Activated T-cell treated with anti-CD3 and anti-CD28 coated beads for 24 hours (primary cell): ENCODE results near the gene LRRK1.

Source experiments
- DNase-seq: peaks from one replicate; pipeline ENCODE4 v3.0.0-alpha.2; 2020; ENCODE audit warnings: low read depth

Gene LRRK1

DNA sequence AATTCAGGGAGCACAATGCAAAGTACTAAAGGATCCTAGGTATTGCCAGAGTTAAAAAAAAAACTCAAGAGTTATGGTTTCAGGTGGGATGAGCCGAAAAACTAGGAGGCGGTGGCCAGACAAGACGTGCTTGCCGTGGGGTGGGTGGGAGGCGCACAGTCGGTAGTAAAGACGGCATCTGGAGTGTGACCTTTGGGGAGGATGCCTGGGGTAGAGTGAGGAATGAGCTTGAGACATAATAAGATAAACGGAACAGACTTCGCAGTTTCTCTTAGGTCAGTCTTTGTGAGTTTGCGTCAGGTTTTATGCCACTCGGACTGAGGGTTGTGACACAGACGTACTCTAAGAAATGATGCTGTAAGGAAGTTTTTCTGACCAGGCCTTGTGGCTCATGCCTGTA, 139.6 kb downstream of the LRRK1 start:
- no peak for DNase-seq

DNA sequence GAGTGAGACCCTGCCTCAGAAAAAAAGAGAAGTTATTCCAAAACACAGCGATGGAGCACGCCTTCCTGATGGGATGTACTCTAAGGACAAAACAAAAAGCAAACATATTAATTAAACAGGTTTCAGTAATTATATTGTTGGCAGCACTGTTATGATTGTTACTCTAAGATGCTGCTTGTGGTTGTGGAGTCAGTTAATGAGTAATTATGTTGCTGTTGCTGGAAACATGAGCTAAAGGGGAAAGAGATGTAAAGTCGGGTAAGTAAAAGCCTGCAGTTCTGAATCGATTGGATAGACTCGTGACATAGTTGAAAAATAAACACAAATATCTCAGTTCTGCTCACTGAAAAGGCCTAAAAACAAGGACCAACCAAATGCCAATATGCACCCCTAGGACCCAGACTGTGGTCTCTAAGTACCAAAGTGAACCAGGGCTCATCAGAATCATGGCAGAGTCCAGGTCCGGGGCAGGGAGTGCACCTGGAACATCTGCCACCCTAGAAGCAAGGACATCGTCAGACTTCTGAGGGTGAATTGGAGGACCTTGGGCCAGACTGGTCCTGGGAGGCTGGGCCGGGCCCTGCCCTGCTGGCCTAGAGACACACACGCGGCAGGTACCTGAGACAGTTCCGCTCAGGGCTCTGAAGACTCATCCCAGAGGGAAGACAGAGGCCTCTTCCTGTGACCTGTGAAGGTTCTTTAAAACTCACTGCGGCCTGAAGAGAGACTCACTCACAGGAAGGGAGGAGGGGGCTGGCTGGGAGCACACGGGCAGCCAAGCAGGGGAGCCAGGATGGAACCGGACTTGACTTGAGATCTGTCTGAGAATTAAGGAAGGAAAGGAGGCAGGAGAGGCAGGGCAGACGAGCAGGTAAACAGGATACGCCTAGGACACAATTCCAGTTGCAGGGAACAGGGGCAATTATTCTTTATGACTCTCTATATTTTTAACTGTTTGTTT, 140.5 kb downstream of the LRRK1 start:
- DNase-seq, result no peak

DNA sequence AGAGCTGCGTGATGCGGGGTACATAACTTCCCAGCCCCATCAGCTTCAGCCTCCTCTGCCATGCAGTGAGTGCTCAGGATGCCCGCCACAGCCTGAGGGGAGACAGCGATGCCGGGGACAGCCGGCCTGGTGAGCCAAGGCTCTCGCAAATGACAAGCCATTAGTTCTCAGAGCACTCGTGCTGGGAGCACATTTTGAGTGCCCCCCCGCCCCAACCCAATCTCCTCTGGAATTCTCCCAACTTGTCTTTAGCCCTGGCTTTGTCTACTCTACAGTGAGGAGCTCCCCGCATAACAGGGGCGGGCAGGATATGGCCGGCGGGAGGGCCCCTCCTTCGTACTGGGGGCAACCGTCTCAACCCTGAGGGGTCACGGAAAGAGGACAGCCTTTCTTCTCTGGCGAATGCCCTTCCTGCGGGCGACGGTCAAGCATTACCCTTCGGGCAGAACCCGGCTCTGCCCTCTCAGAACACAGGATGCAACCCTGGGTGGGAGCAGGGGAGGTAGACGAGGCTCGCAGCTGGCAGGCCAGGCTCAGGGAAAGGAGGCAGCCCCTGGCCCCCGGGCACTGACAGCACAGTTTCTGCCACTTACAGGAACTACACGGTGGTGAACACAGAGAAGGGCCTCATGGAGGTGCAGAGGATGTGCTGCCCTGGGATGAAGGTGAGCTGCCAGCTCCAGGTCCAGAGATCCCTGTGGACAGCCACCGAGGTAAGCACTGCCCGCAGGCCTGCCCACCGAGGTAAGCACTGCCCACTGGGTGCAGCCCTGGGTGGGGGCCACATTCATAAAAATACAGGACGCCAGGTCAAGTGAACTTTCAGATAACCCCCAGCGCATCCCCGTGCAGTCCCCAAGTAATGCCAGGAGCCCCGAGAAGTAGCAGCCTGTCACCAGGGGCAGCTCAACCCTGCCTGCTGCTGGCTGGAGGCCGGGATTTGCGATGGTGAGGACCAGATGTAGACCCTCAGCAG, 141.7 kb downstream of the LRRK1 start:
- DNase-seq, result no peak

DNA sequence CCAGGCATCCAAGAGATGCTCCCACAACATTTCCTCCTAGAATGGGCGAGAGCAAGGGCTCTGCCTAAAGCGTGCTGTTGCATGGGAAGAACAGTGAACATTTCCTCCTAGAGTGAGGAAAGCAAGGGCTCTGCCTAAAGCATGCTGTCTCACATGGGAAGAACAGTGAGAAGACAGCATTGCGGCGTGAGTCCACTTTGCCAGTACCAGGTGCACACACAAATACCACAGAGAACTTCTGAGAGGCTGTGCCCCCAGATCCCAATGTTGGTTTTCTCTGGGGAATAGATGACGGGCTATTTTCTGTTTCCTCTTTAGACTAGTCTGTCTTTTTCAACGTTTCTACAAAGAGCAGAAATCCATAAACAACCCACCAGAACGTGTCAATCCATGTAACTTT, 142.9 kb downstream of the LRRK1 start:
- no peak for DNase-seq

DNA sequence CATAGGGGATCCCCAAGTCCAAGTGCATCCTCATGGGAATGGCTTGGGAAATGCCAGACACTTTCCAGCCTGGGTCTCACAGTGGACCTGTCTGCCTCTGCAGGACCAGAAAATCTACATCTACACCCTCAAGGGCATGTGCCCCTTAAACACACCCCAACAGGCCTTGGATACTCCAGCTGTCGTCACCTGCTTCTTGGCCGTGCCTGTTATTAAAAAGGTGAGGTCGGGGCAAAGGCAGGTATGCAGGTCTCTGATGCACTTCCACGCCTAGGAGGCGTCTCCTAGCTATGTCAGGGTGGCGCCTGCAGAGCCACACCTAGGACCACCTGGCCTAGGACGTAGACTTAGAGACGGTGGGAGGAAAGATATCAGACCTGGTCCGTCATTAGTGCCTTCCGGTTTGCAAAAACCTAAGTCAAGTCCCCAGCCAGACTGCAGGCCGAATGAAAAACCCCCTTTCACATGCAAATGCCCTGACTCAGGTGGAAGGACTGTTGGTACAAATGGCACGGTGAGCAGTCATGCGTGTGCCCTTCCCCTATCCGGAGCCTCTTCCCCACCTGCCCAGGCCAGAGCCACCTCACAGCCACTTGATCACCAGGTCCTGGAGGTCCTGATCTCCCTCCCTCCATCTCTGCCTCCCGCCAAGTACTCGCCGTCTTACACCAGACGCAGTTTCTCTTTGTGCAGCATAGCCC, 143.5 kb downstream of the LRRK1 start:
- no peak for DNase-seq

DNA sequence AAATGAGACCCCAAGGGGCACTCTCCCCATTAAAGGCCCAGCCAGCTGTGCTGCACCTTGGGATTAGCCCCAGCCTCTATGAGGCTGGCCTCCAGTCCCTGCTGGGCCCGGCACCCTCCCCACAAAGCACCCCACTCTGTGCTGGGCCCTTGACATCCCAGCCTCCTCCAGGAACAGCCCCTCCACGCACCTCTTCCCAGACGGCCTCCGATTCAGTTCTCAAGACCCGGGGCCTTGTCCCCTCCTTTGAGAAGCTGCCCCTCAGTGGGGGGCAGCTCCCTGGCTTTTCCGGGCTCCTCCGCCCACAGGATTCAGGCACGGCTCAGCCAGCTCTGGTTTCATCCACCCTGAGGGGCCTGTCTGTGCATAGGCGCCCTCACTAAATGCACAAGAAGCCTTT, 144.1 kb downstream of the LRRK1 start:
- no peak for DNase-seq

DNA sequence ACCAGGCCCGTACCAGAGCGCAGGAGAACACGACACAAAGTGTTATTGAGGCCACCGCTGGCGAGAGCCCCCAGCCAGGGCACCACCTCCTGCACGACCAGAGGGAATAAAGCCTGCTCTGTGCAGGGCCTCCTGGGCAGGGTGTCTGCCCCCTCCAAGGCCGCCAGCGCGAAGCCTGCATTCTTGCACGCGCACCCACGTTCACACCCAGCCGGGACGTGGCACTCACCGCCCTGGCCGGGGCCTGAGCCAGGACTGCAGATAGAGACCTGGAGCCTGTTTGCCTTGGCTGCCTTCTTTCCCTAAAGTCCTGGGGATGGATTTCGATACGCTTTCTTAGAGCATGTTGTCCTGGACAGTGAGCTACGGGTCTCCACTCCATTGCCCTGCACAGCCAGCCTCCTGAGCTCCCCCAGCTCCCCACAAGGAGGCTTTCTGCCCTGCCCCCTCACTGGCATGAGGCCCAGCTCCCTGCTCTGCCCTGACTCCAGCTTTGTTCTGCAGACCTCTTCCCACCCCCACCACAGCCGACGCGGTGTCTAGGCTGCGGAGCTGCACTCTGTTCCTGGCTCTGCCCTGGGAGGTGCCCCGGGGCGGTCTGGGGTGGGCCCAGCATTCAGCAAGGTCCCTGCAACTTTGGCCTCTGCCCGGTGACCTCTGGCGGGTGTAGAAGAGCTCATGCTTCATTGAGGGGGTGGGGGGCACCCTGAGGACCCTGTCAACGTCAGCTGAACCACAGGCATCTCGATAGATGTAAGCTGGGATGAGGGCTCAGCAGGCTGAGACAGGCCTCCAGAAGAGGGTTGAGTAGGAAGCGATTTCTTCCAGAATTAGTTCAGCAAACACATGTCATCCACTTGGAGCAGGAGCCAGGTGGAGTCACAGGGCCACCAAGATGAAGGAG, 145.0 kb downstream of the LRRK1 start:
- no peak for DNase-seq

DNA sequence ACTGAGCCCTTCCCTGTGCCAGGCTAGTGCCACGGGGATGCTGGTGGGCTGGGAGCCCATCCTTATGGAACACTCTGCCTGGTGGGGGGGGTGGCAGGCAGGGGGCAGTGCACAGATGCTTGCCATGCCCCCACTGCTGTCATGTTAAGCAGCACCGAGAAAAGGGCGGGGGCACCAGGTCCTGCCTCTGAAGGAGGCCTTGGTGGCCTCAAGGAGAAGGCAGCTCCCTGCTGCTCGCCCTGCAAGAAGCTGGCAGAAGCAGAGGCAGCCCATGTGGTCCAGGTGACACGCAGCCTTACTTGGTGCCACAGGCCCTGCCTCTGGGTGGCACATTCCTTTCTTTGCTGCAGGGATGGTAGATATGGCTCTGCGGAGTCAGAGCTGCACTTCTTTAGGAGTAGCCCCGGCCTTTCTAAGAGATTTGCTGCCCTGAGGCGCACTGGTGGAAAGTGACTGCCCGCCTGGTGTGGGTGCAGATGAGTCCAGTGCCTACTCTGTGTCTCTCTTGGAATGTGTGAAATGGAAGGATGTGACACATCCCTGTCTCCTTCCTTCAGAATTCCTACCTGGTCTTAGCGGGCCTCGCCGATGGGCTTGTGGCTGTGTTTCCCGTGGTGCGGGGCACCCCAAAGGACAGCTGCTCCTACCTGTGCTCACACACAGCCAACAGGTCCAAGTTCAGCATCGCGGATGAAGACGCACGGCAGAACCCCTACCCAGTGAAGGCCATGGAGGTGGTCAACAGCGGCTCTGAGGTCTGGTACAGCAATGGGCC, 145.8 kb downstream of the LRRK1 start:
- DNase-seq, result no peak

DNA sequence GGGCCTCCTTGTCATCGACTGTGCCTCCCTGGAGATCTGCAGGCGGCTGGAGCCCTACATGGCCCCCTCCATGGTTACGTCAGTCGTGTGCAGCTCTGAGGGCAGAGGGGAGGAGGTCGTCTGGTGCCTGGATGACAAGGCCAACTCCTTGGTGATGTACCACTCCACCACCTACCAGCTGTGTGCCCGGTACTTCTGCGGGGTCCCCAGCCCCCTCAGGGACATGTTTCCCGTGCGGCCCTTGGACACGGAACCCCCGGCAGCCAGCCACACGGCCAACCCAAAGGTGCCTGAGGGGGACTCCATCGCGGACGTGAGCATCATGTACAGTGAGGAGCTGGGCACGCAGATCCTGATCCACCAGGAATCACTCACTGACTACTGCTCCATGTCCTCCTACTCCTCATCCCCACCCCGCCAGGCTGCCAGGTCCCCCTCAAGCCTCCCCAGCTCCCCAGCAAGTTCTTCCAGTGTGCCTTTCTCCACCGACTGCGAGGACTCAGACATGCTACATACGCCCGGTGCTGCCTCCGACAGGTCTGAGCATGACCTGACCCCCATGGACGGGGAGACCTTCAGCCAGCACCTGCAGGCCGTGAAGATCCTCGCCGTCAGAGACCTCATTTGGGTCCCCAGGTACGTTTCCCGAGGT, 146.5 kb downstream of the LRRK1 start:
- no peak for DNase-seq

DNA sequence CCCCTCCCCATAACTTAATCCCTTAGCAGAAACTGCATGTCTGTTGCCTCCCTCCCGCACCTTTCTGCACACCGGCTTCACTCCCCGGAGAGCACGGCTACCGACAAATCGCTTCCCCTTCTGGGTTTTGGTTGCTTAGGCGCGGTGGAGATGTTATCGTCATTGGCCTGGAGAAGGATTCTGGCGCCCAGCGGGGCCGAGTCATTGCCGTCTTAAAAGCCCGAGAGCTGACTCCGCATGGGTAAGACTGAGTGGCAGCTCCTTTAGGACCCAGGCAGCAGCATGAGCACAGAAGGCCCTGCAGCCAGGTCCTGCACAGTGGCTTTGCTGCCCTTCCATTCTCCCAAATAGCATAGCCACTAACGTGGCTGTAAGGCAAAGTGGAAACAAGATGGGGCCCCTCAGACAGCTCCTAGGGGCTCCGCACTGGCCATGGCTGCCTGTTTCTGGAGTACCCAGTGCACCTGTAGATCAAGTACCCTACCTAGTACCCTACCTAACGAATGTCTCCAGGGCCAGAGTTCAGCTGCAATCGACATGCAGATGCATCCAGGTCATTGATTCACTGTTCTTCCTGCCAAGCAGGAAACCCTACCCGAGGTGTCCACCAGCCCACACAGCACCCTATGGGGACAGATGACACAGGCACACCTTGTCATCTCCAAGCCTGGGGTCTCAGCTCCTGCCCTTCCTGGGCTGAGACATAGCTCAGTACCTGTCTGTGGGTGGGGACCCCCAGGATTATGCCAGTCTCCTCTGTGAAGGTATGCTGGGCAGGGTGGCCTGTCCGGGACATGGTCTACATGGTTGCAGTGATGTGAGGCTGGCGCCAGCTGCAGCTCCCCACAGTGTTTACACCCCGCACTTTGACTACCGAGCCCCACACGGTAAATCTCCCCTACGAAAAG, 147.6 kb downstream of the LRRK1 start:
- no peak for DNase-seq

DNA sequence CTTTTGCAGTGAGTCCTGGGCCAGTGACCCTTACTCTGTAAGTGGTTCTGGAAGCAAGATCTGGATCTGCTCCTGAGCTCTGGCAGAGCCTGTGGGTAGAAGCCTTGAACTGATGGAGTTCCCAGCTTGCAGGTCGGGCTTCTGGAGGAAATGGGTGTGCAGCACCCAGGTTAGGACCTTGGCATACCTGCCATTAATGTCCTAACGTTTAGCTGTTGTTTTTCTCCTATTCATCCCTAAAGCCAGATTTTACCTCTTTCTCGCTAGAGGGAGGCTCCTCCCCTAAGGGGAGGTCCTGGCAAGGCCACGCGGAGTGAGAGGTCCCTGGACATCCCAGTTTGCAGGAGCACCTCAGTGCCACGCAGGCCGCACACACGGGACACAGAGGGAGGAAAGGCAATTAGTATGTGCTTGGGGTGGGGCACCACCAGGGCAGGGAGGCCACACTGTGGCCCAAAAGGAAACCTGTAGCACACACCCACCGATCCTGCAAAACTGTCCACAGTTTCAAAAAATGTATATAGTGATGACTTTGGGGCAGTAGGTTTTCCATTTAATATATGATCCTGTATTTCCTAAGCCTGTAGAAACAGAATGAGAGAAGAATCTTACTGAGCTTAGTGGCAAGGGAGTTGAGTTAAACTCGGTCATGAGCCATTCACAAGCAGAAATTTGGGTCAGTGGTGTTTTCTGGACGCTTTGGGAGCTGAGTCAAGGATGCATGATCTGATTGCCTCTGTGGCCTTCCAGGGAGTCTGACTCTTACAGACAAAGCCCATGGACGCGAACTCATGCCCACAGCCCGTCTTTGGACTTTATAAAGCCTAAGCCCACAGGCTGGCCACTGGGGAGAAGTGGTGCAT, 148.7 kb downstream of the LRRK1 start:
- no peak for DNase-seq

DNA sequence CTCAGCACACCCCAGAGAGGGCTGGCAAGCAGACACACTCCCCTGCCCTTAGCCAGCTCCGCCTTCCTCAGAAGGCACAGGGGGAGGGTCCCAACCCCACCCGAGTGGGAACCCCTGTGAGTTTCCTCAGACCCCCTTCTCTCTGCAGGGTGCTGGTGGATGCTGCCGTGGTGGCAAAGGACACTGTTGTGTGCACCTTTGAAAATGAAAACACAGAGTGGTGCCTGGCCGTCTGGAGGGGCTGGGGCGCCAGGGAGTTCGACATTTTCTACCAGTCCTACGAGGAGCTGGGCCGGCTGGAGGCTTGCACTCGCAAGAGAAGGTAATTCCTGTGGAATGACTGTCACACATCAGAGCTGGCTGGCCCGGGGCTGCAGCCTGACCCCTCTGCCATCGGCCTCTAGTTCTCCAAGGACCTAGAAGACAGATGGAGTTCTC, 149.4 kb downstream of the LRRK1 start:
- DNase-seq, result no peak

DNA sequence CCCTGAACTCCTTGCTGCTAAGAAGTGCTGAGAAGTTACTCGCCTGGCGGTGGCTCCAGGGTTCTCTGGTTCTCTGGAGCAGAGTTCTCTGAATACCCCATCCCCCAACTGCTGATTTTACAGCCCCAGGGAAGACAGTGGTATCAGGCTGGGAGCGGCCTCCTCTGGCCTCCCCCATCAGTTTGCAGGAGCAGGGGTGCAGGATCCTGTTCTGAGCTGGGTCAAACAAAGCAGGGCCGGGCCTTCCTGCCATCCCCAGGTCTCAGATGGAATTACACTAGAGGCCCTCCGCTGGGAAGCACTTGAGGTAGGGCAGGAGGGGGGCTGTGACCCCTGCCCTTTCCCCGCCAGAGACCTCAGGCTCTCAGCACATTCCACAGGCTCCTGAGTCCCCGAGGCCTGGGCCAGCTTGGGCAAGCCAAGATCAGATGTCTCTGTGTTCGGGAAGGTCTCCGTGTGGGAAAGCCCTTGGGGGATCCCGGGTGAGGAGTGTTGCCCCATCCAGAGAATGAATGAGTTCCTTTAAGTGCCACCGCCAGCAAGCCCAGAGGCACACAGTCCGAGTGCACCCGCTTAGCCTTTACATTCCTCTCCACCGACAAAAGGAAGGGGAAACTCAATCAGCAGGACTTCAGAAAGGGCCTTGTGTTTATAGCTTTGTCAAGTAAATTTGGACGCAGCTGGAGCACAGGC, 149.9 kb downstream of the LRRK1 start:
- DNase-seq, result no peak

DNA sequence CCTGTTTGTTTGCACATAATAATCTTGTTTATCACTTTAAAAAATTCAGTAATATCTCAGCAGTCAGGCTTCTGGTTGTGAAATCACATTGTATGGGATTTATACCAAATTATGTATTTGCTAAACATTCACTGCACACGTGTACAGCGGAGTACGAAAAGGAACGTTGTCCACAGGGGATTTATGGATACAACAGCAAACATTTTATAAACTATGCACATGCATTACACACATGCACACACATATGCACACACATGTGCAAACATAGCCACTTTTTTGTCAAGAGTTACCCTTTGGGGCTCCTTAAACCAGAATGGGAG, 150.5 kb downstream of the LRRK1 start:
- no peak for DNase-seq

DNA sequence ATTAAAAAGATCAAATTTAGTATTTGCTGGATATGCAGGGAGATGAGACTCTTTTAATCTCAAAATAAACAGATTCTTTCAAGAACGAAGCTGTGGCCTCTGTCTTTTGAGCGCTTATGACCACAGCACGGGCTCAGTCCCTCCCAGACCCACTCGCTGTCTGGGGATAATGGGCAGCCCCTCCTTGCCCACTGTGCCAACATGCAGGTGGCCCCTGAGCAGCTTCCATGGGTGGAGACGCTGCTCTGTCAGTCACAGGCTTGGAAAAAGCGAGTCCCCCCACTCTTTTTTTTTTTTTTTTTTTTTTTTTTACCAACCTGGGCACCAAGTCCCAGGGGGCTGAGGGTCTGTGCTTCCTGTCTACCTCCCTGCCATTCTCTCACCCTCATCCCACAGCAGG, 150.9 kb downstream of the LRRK1 start:
- no peak for DNase-seq

DNA sequence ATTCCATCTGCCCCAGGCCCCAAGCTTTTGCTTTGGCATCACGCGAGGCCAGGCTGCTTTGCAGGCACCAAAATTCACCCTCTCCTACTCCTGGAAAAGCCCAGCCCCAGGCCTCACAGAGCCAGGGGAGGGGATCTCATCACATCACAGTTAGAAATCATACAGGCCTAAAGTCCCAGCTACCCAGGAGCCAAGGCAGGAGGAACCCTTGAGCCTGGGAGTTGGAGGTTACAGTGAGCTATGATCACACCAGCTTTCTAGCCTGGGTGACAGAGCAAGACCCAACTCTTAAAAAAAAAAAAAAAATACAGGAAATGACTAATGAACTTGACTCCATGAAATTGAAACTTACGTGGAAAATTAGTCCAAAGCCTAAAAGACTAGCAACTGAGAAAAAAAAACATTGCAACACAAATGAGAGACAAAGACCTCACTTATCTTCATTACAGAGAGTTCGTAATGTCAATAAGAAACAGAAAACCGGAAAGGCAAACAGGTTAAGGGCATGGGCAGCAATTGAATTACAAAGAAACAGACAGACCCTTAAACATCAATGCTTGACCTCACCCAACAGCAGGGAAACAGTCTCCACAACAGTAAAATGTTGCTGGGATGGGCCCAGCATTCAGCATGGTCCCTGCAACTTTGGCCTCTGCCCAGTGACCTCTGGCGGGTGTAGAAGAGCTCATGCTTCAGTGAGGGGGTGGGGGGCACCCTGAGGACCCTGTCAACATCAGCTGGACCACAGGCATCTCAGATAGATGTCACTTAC, 151.5 kb downstream of the LRRK1 start:
- DNase-seq, result no peak
